AG08395 (cell line): Measurements from ENCODE around the gene TRPM1.

Experiments
- DNase-seq: peaks from one replicate; pipeline ENCODE4 v3.0.0; 2012; ENCODE audit warnings: mixed read lengths, low spot score

Gene TRPM1

GRCh38 chr15:31017311-31017710 lies 84.2 kb downstream of the TRPM1 start:
- DNase-seq = no peak

- DNase-seq = peak; percentile 31
Observed at GRCh38 chr15:31016446-31016915, 85.0 kb downstream of the TRPM1 start.

- DNase-seq = no peak
Observed at GRCh38 chr15:31014608-31014925, 87.0 kb downstream of the TRPM1 start.

- DNase-seq = no peak
Observed at GRCh38 chr15:31013863-31014607, 87.5 kb downstream of the TRPM1 start.

GRCh38 chr15:31012455-31012854 lies 89.1 kb downstream of the TRPM1 start:
- DNase-seq = no peak

GRCh38 chr15:31010036-31010435 lies 91.5 kb downstream of the TRPM1 start:
- no peak for DNase-seq

- no peak for DNase-seq
Observed at GRCh38 chr15:31005660-31006059, 95.9 kb downstream of the TRPM1 start.

- no peak for DNase-seq
Observed at GRCh38 chr15:31004220-31004733, 97.2 kb downstream of the TRPM1 start.

- DNase-seq = peak; percentile 29
Observed at GRCh38 chr15:31001702-31002101, 99.8 kb downstream of the TRPM1 start.

- DNase-seq = no peak
Observed at GRCh38 chr15:30999729-31000128, 101.8 kb downstream of the TRPM1 start.

- DNase-seq = no peak
Observed at GRCh38 chr15:30997270-30997669, 104.3 kb downstream of the TRPM1 start.

GRCh38 chr15:30992249-30992864 lies 109.2 kb downstream of the TRPM1 start:
- no peak for DNase-seq

GRCh38 chr15:30991255-30992235 lies 110.0 kb downstream of the TRPM1 start, which contains the start of gene MTMR10:
TSS of gene MTMR10 (minus strand) at chr15:30991628. CDS start at chr15:30991506, 122 bp downstream.
- peak; percentile 93 for DNase-seq

- no peak for DNase-seq
Observed at GRCh38 chr15:30990446-30991254, 110.9 kb downstream of the TRPM1 start.

GRCh38 chr15:30990036-30990435 lies 111.5 kb downstream of the TRPM1 start:
- no peak for DNase-seq

GRCh38 chr15:30985081-30985531 lies 116.4 kb downstream of the TRPM1 start:
- peak; percentile 59 for DNase-seq

- DNase-seq = no peak
Observed at GRCh38 chr15:30984542-30984941, 117.0 kb downstream of the TRPM1 start.

GRCh38 chr15:30984118-30984517 lies 117.4 kb downstream of the TRPM1 start:
- DNase-seq = no peak

- no peak for DNase-seq
Observed at GRCh38 chr15:30979457-30979856, 122.1 kb downstream of the TRPM1 start.

- no peak for DNase-seq
Observed at GRCh38 chr15:30978328-30978727, 123.2 kb downstream of the TRPM1 start.

- DNase-seq = no peak
Observed at GRCh38 chr15:30974112-30974511, 127.4 kb downstream of the TRPM1 start.
